Measurements from ENCODE around the gene EXD1.
"Not testable (repeated sequence)": the region's sequence is repeated elsewhere in the genome, so short reads cannot be mapped to it uniquely, and the experiment has no call there.

The EXD1 gene

GRCh38 chr15:41148065-41148464, 82.5 kb downstream of the EXD1 start:
- no peak for DNase-seq (ENCODE audit: low read depth in 2 of 2)

GRCh38 chr15:41139619-41140018, 90.9 kb downstream of the EXD1 start:
- DNase-seq (ENCODE audit: low read depth in 2 of 2): no peak

DNA sequence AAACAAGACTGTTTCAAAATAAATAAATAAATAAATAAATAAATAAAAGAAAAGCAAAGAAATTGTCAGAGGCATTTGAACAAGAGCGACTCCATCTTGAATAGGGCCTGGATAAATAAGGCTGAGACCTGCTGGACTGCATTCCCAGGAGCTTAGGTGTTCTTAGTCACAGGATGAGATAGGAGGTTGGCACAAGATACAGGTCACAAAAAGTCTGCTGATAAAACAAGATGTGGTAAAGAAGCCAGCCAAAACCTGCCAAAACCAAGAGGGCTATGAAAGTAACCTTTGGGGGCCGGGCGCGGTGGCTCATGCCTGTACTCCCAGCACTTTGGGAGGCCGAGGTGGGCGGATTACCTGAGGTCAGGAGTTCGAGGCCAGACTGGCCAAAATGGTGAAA, 91.4 kb downstream of the EXD1 start:
- not testable (repeated sequence) for DNase-seq (ENCODE audit: low read depth in 2 of 2)

GRCh38 chr15:41135580-41135979, 95.0 kb downstream of the EXD1 start:
- DNase-seq (ENCODE audit: low read depth in 2 of 2): not testable (repeated sequence)

DNA sequence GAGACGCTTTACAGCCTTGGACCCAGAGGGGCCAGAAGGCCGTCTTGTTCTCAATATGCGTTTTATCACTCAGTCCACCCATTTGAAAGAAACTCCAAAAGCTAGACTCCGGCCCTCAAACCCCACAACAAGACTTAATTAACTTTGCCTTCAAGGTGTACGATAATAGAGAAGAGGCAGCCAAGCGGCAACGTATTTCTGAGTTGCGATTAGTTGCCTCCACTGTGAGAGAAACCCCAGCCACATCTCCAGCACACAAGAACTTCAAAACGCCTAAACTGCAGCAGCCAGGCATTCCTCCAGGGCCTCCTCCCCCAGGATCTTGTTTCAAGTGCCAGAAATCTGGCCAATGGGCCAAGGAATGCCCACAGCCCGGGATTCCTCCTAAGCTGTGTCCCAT, 97.1 kb downstream of the EXD1 start:
- DNase-seq (ENCODE audit: low read depth in 2 of 2): no peak

Measured in fibroblast of skin of left quadriceps (primary cell).